ENCODE results near the gene OR51B4.

- TF ChIP-seq ZNF157 (tag by site-specific recombination; IDR thresholded peaks at IDR 0.05) (no peak), ZEB2 (tag by site-specific recombination; IDR thresholded peaks at IDR 0.05) (no peak), SP3 (tag by site-specific recombination; IDR thresholded peaks at IDR 0.05) (no peak), CTCF (tag by site-specific recombination; IDR thresholded peaks at IDR 0.05) (no peak), ZNF133 (tag by site-specific recombination; IDR thresholded peaks at IDR 0.05) (no peak), ZFP3 (tag by site-specific recombination; IDR thresholded peaks at IDR 0.05; ENCODE audit: low read depth) (no peak), ZNF214 (tag by site-specific recombination; IDR thresholded peaks at IDR 0.05; ENCODE audit: borderline replicate concordance) (no peak), ZNF704 (tag by site-specific recombination; IDR thresholded peaks at IDR 0.05) (no peak), YY2 (tag by site-specific recombination; IDR thresholded peaks at IDR 0.05) (no peak), MYNN (tag by site-specific recombination; IDR thresholded peaks at IDR 0.05; ENCODE audit: borderline replicate concordance) (no peak), ZBTB7A (tag by site-specific recombination; IDR thresholded peaks at IDR 0.05; ENCODE audit: low read depth) (no peak)
Observed at GRCh38 chr11:5277807-5278382, 23.9 kb downstream of the OR51B4 start.
